HepG2 (cell line): Measurements from ENCODE around the gene ABHD3. TPM values are rescaled to one million over a fixed set of nuclear protein-coding genes. Genes with fewer than 3 reads are reported as not detected.

Experiments
- BRF2 ChIP-seq: sonication (generic); formaldehyde crosslinking; IDR thresholded peaks from 2 replicates; pipeline ENCODE4 v1.8.1; 2022; ENCODE audit warnings: mild to moderate bottlenecking, missing genetic modification reagents
- CBFB ChIP-seq: sonication (generic); formaldehyde crosslinking; IDR thresholded peaks from 2 replicates; pipeline ENCODE4 v1.4.0; 2020; ENCODE audit warnings: missing genetic modification reagents
- ELF3 ChIP-seq: IDR thresholded peaks from 2 replicates; pipeline ENCODE4 v1.6.1; 2016; ENCODE audit warnings: missing genetic modification reagents, missing compliant biosample characterization
- FOSL2 ChIP-seq: sonication (generic); formaldehyde crosslinking; IDR thresholded peaks from 2 replicates; pipeline ENCODE4 v1.4.0; 2020; ENCODE audit warnings: missing genetic modification reagents
- HDAC1 ChIP-seq: sonication (generic); formaldehyde crosslinking; IDR thresholded peaks from 2 replicates; pipeline ENCODE4 v1.5.1; 2020; ENCODE audit warnings: mild to moderate bottlenecking, missing genetic modification reagents
- HDAC6 ChIP-seq: fragments of 200-600 bp; sonication (generic); IDR thresholded peaks from 2 replicates; pipeline ENCODE4 v1.7.0; 2017; ENCODE audit warnings: mild to moderate bottlenecking, antibody characterized with exemption, low read length, low read depth
- HOMEZ ChIP-seq: IDR thresholded peaks from 2 replicates; pipeline ENCODE4 v1.6.1; 2016; ENCODE audit warnings: low read depth
- NBN ChIP-seq: fragments of 450-650 bp; conservative IDR thresholded peaks from 2 replicates; pipeline ENCODE4 v1.6.1; 2017
- PLSCR1 ChIP-seq: sonication (generic); formaldehyde crosslinking; IDR thresholded peaks from 2 replicates; pipeline ENCODE4 v1.5.0; 2020; ENCODE audit warnings: missing genetic modification reagents, mild to moderate bottlenecking, borderline replicate concordance
- PPARG ChIP-seq: conservative IDR thresholded peaks from 2 replicates; pipeline ENCODE4 v1.6.1; 2016; ENCODE audit warnings: missing biosample characterization, missing genetic modification reagents
- REPIN1 ChIP-seq: sonication (generic); formaldehyde crosslinking; IDR thresholded peaks from 2 replicates; pipeline ENCODE4 v1.8.0; 2022; ENCODE audit warnings: missing genetic modification reagents, low read depth, mild to moderate bottlenecking, borderline replicate concordance
- SMYD3 ChIP-seq: sonication (generic); formaldehyde crosslinking; IDR thresholded peaks from 2 replicates; pipeline ENCODE4 v1.8.1; 2023; ENCODE audit warnings: mild to moderate bottlenecking, missing genetic modification reagents
- TEAD2 ChIP-seq: sonication (generic); formaldehyde crosslinking; IDR thresholded peaks from 2 replicates; pipeline ENCODE4 v1.9.0; 2021; ENCODE audit warnings: missing genetic modification reagents
- THYN1 ChIP-seq: sonication (generic); formaldehyde crosslinking; IDR thresholded peaks from 2 replicates; pipeline ENCODE4 v1.8.1; 2023; ENCODE audit warnings: low read depth, mild to moderate bottlenecking, moderate library complexity, missing genetic modification reagents, borderline replicate concordance
- TRAFD1 ChIP-seq: sonication (generic); formaldehyde crosslinking; IDR thresholded peaks from 2 replicates; pipeline ENCODE4 v1.5.1; 2020; ENCODE audit warnings: missing genetic modification reagents, mild to moderate bottlenecking, borderline replicate concordance
- ZBTB20 ChIP-seq: sonication (generic); formaldehyde crosslinking; IDR thresholded peaks from 2 replicates; pipeline ENCODE4 v1.8.1; 2023; ENCODE audit warnings: missing genetic modification reagents, low read depth, mild to moderate bottlenecking, borderline replicate concordance
- ZFP91 ChIP-seq: sonication (generic); formaldehyde crosslinking; IDR thresholded peaks from 2 replicates; pipeline ENCODE4 v1.9.0; 2022; ENCODE audit warnings: missing genetic modification reagents, mild to moderate bottlenecking, borderline replicate concordance
- ZMYM2 ChIP-seq: sonication (generic); formaldehyde crosslinking; IDR thresholded peaks from 2 replicates; pipeline ENCODE4 v1.8.0; 2022; ENCODE audit warnings: mild to moderate bottlenecking, missing genetic modification reagents
- ZNF101 ChIP-seq: sonication (generic); formaldehyde crosslinking; IDR thresholded peaks from 2 replicates; pipeline ENCODE4 v1.4.0; 2020; ENCODE audit warnings: mild to moderate bottlenecking, low read depth, missing genetic modification reagents, borderline replicate concordance
- ZNF225 ChIP-seq: sonication (generic); formaldehyde crosslinking; IDR thresholded peaks from 2 replicates; pipeline ENCODE4 v1.4.0; 2020; ENCODE audit warnings: mild to moderate bottlenecking, missing genetic modification reagents
- ZNF343 ChIP-seq: sonication (generic); formaldehyde crosslinking; IDR thresholded peaks from 2 replicates; pipeline ENCODE4 v1.4.0; 2020; ENCODE audit warnings: mild to moderate bottlenecking, missing genetic modification reagents
- ZNF530 ChIP-seq: sonication (generic); formaldehyde crosslinking; IDR thresholded peaks from 2 replicates; pipeline ENCODE4 v1.5.0; 2020; ENCODE audit warnings: low read depth, mild to moderate bottlenecking, missing genetic modification reagents
- ZSCAN25 ChIP-seq: sonication (generic); formaldehyde crosslinking; IDR thresholded peaks from 2 replicates; pipeline ENCODE4 v1.8.0; 2022; ENCODE audit warnings: mild to moderate bottlenecking, missing genetic modification reagents
- polyA plus RNA-seq, 8 experiments: library from polyadenylated mRNA; depleted of rRNA in 3 of 8; stranded (reverse) in 7 of 8; unstranded in 1 of 8; fragments of >200 nt; fragmentation: Illumina TruSeq in 4 of 8; extraction: Trizol in 4 of 8; gene quantifications; 2 replicates each; pipeline versions ENCODE4 v1.2.1 to v1.2.3, GENCODE V29; 2011 to 2016; ENCODE audit warnings: low read depth in 4 of 8, missing spikeins in 1 of 8, mixed read lengths in 1 of 8; ENCODE audit not compliant: insufficient read depth in 1 of 8
- total RNA-seq, 5 experiments: library from RNA; depleted of rRNA; stranded (reverse); fragments of >200 nt; fragmentation: Illumina TruSeq; extraction: Trizol; gene quantifications; 2 replicates each; pipeline ENCODE4 v1.2.3, GENCODE V29; 2016; ENCODE audit warnings: low read depth in 1 of 5

Gene ABHD3
- total and polyA plus RNA-seq, 2 of the 13 experiments (the other 11 are each of a cell fraction or from before 2014, with no cell fraction given), result 32.1 to 40.2 TPM

GRCh38 chr18:21686282-21687105, 18.1 kb downstream of the ABHD3 start (continued):
- no peak for TF ChIP-seq ZMYM2
- peak; percentile 53; the same call in 1 of the 2 replicates for TF ChIP-seq ZBTB20 (CRISPR knock-in tag)
- peak; percentile 86 for TF ChIP-seq HDAC1 (CRISPR knock-in tag)
- no peak for TF ChIP-seq TRAFD1 (CRISPR knock-in tag)
- TF ChIP-seq ZNF225 (CRISPR knock-in tag), result no peak
- no peak for TF ChIP-seq ZNF530 (CRISPR knock-in tag)
- no peak for TF ChIP-seq BRF2
- 0 out of 2 replicates have a peak, but pooled peaks have one; percentile 59 for TF ChIP-seq ZSCAN25 (CRISPR knock-in tag)
- no peak for TF ChIP-seq TEAD2 (CRISPR knock-in tag)
- no peak for TF ChIP-seq CBFB (CRISPR knock-in tag)
- no peak for TF ChIP-seq THYN1 (CRISPR knock-in tag)
- peak; percentile 70; the same call in 1 of the 2 replicates for TF ChIP-seq REPIN1 (CRISPR knock-in tag)
- TF ChIP-seq HDAC6, result no peak
- no peak for TF ChIP-seq NBN
- TF ChIP-seq ZFP91 (CRISPR knock-in tag), result no peak; the same call in 1 of the 2 replicates
- no peak for TF ChIP-seq SMYD3 (CRISPR knock-in tag)
- TF ChIP-seq FOSL2 (CRISPR knock-in tag), result peak; percentile 51; the same call in 1 of the 2 replicates
- TF ChIP-seq PLSCR1, result no peak
- peak; percentile 98 for TF ChIP-seq PPARG
- TF ChIP-seq ZNF343 (CRISPR knock-in tag), result no peak
- TF ChIP-seq ELF3 (CRISPR knock-in tag), result peak; percentile 100
- no peak for TF ChIP-seq ZNF101 (CRISPR knock-in tag)
- 0 out of 2 replicates have a peak, but pooled peaks have one; percentile 58 for TF ChIP-seq HOMEZ (CRISPR knock-in tag)
